GM12801 (cell line): ENCODE measurements around the gene ECT2.

Source experiments
- CTCF ChIP-seq: IDR thresholded peaks from one replicate; pipeline ENCODE4 v1.5.1; 2011; ENCODE audit warnings: control low read depth; ENCODE audit not compliant: insufficient read length; ENCODE audit errors: extremely low read depth

ECT2 gene

GRCh38 chr3:172750368-172751174, at the start of gene ECT2:
ECT2 (plus strand) TSS chr3:172750726; CDS start chr3:172754531, 3,805 bp downstream.
- TF ChIP-seq CTCF, result no peak

GRCh38 chr3:172700936-172701455, 49.5 kb upstream of the ECT2 start:
- no peak for TF ChIP-seq CTCF

GRCh38 chr3:172701751-172702150, 48.8 kb upstream of the ECT2 start:
- TF ChIP-seq CTCF, result no peak

- TF ChIP-seq CTCF, result no peak
Measured at GRCh38 chr3:172702256-172702655, 48.3 kb upstream of the ECT2 start.

- TF ChIP-seq CTCF, result no peak
Measured at GRCh38 chr3:172704001-172704400, 46.5 kb upstream of the ECT2 start.

GRCh38 chr3:172705170-172705569, 45.4 kb upstream of the ECT2 start:
- no peak for TF ChIP-seq CTCF

GRCh38 chr3:172707030-172707429, 43.5 kb upstream of the ECT2 start:
- TF ChIP-seq CTCF, result no peak
